VCaP (cell line): Measurements from ENCODE around the gene ITGAX.

Source experiments
- H3K27ac ChIP-seq: fragments of 450-650 bp; 2 replicates; pipeline ENCODE4 v1.5.1; 2017
- CTCF ChIP-seq: fragments of 450-650 bp; conservative IDR thresholded peaks from 2 replicates; pipeline ENCODE4 v1.5.1; 2017; ENCODE audit warnings: mild to moderate bottlenecking, moderate library complexity

Gene ITGAX

GRCh38 chr16:31403590-31404352 lies 48.8 kb downstream of the ITGAX start:
- no peak overlapping the region for H3K27ac ChIP-seq
- no peak for TF ChIP-seq CTCF

GRCh38 chr16:31404353-31405064 lies 49.5 kb downstream of the ITGAX start:
- no peak for TF ChIP-seq CTCF
- no peak overlapping the region for H3K27ac ChIP-seq

GRCh38 chr16:31407406-31407805 lies 52.4 kb downstream of the ITGAX start:
- H3K27ac ChIP-seq: no peak overlapping the region
- no peak for TF ChIP-seq CTCF

- TF ChIP-seq CTCF: no peak
- H3K27ac ChIP-seq: no peak overlapping the region
Observed at GRCh38 chr16:31409433-31409832, 54.5 kb downstream of the ITGAX start.

GRCh38 chr16:31410082-31410481 lies 55.1 kb downstream of the ITGAX start:
- TF ChIP-seq CTCF: no peak

GRCh38 chr16:31411024-31411844 lies 56.3 kb downstream of the ITGAX start:
- H3K27ac ChIP-seq: no peak overlapping the region
- TF ChIP-seq CTCF: no peak

More at GRCh38 chr16:31410082-31410481, 55.1 kb downstream of the ITGAX start:
- H3K27ac ChIP-seq: no peak overlapping the region

- TF ChIP-seq CTCF: no peak
- H3K27ac ChIP-seq: no peak overlapping the region
Observed at GRCh38 chr16:31412750-31413149, 57.8 kb downstream of the ITGAX start.
